Measurements from ENCODE around the gene OSBPL3. TPM values are rescaled to one million over a fixed set of nuclear protein-coding genes. Genes with fewer than 3 reads are reported as not detected.

OSBPL3 gene
- polyA plus RNA-seq, 3 donors: 2.6 to 9.2 (median 3.7) TPM

DNA sequence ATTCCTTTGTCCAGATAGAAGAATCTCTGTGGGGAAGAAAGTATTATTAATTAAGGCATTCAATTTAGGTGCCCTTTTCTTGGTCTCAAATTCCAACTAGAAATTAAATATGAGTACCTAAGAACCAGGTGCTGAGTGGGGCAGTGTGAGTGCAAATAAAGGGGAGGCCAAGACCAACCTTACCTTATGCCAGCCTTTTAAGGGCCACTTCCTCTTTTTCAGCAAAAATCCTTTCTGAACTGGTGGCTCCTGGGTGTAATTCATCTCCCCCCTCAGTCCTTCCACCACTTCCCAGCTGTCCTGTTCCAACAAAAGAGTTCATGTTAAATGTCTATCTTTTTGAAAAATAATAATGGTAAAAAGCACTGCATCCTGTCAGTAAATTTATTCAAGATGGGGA is 108.2 kb downstream of the OSBPL3 start:
- H3K27ac Mint-ChIP-seq: no peak overlapping the region
- Histone ChIP-seq H3K27ac (ENCODE audit: low read depth in 1 of 2, low read length in 2 of 2) (no peak overlapping the region), H3K9me3 (replicated peaks in 1 of 2; ENCODE audit: control insufficient read depth in 1 of 2, insufficient read depth in 1 of 2, low read length in 2 of 2) (no peaks in the 10 kb centered on the region), H3K79me2 (ENCODE audit: insufficient read depth, low read length) (no peaks in the 10 kb centered on the region), H2AFZ (ENCODE audit: insufficient read depth, low read depth, low read length, poor library complexity, severe bottlenecking) (no peak overlapping the region), H3K9ac (ENCODE audit: insufficient read depth, low read length, poor library complexity, severe bottlenecking) (no peak overlapping the region), H4K20me1 (ENCODE audit: insufficient read depth, low read length) (no peaks in the 10 kb centered on the region), H3K27me3 (ENCODE audit: control insufficient read depth in 2 of 2, insufficient read depth in 2 of 2, low read length in 2 of 2) (no peaks in the 10 kb centered on the region), H3K4me1 (ENCODE audit: control insufficient read depth in 1 of 2, insufficient read depth in 2 of 2, low read length in 2 of 2) (no peaks in the 10 kb centered on the region), H3K4me3 (replicated peaks in 1 of 3; ENCODE audit: low read depth in 2 of 3, low read length in 3 of 3) (no peak overlapping the region), H3K36me3 (replicated peaks in 1 of 2; ENCODE audit: control insufficient read depth in 1 of 2, insufficient read depth in 2 of 2, low read length in 2 of 2) (peaks cover 0 to 7% of the 10 kb centered on the region in 2 donors), H3K4me2 (replicated peaks; ENCODE audit: extremely low read depth, low read length, poor library complexity, severe bottlenecking) (no peak overlapping the region)
- peaks cover 5% of the 10 kb centered on the region for H3K4me1 Mint-ChIP-seq
- TF ChIP-seq, protein P1, sequence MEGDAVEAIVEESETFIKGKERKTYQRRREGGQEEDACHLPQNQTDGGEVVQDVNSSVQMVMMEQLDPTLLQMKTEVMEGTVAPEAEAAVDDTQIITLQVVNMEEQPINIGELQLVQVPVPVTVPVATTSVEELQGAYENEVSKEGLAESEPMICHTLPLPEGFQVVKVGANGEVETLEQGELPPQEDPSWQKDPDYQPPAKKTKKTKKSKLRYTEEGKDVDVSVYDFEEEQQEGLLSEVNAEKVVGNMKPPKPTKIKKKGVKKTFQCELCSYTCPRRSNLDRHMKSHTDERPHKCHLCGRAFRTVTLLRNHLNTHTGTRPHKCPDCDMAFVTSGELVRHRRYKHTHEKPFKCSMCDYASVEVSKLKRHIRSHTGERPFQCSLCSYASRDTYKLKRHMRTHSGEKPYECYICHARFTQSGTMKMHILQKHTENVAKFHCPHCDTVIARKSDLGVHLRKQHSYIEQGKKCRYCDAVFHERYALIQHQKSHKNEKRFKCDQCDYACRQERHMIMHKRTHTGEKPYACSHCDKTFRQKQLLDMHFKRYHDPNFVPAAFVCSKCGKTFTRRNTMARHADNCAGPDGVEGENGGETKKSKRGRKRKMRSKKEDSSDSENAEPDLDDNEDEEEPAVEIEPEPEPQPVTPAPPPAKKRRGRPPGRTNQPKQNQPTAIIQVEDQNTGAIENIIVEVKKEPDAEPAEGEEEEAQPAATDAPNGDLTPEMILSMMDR (IDR thresholded peaks at IDR 0.05): no peak
- peaks cover 0 to 4% (median 0%) of the 10 kb centered on the region in 3 donors for H3K27me3 Mint-ChIP-seq (ENCODE audit: low read depth in 3 of 3)
- no peak overlapping the region for H3K4me3 Mint-ChIP-seq
- H3K36me3 Mint-ChIP-seq: peaks cover 12 to 20% of the 10 kb centered on the region in 2 donors
- DNase-seq: peak in 2 of 3 donors; percentile 15 to 24
- intact Hi-C loops (cut with micrococcal nuclease): no loop called here
- H3K9me3 Mint-ChIP-seq: peaks cover 0 to 3% (median 0%) of the 10 kb centered on the region in 7 donors

DNA sequence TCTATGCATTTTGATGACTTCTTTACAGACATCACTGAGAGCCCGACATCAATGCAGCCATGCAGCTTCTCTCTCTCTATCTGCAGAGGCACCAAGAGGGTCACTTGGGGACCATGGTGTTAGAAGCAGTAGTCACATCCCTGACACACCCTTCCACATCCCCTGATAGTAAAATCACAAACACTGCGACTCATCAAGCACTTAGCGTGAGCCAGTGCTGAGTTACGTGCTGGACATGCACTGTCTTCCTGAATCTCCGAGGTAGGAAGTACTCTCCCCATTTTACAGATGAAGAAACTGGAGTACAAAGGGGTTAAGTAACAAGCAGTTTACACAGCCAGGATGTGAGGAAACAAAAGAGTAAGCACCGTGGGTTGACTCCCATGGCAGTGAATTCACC is 109.2 kb downstream of the OSBPL3 start:
- intact Hi-C loops (cut with micrococcal nuclease): no loop called here
- Histone ChIP-seq H4K20me1 (ENCODE audit: insufficient read depth, low read length) (no peaks in the 10 kb centered on the region), H3K4me2 (replicated peaks; ENCODE audit: extremely low read depth, low read length, poor library complexity, severe bottlenecking) (no peak overlapping the region), H3K27me3 (ENCODE audit: control insufficient read depth in 2 of 2, insufficient read depth in 2 of 2, low read length in 2 of 2) (no peaks in the 10 kb centered on the region), H3K9me3 (replicated peaks in 1 of 2; ENCODE audit: control insufficient read depth in 1 of 2, insufficient read depth in 1 of 2, low read length in 2 of 2) (no peaks in the 10 kb centered on the region), H3K36me3 (replicated peaks in 1 of 2; ENCODE audit: control insufficient read depth in 1 of 2, insufficient read depth in 2 of 2, low read length in 2 of 2) (peaks cover 0 to 7% of the 10 kb centered on the region in 2 donors), H3K79me2 (ENCODE audit: insufficient read depth, low read length) (no peaks in the 10 kb centered on the region), H3K4me1 (ENCODE audit: control insufficient read depth in 1 of 2, insufficient read depth in 2 of 2, low read length in 2 of 2) (peaks cover 0 to 6% of the 10 kb centered on the region in 2 donors), H3K9ac (ENCODE audit: insufficient read depth, low read length, poor library complexity, severe bottlenecking) (no peak overlapping the region), H2AFZ (ENCODE audit: insufficient read depth, low read depth, low read length, poor library complexity, severe bottlenecking) (no peak overlapping the region), H3K4me3 (replicated peaks in 1 of 3; ENCODE audit: low read depth in 2 of 3, low read length in 3 of 3) (no peak overlapping the region), H3K27ac (ENCODE audit: low read depth in 1 of 2, low read length in 2 of 2) (no peak overlapping the region)
- 100% methylated on average over 1 of the region's 6 CpGs for WGBS (ENCODE audit: insufficient coverage)
- TF ChIP-seq, protein P1 (IDR thresholded peaks at IDR 0.05): no peak
- H3K4me3 Mint-ChIP-seq: no peak overlapping the region
- peaks cover 0 to 4% (median 0%) of the 10 kb centered on the region in 3 donors for H3K27me3 Mint-ChIP-seq (ENCODE audit: low read depth in 3 of 3)
- H3K4me1 Mint-ChIP-seq: peaks cover 11% of the 10 kb centered on the region
- peaks cover 19 to 24% of the 10 kb centered on the region in 2 donors for H3K36me3 Mint-ChIP-seq
- peaks cover 0 to 3% (median 0%) of the 10 kb centered on the region in 7 donors for H3K9me3 Mint-ChIP-seq
- no peak for DNase-seq
- peak overlapping the region in 1 of 7 donors; percentile 40 for H3K27ac Mint-ChIP-seq
